Activated CD8-positive, alpha-beta memory T cell treated with anti-CD3 and anti-CD28 coated beads, Interleukin-2, amount 50 U/mL, for 1 hour (primary cell): ENCODE results near the gene OMP.

Experiments used
- DNase-seq: peaks from one replicate; pipeline ENCODE4 v3.0.0-alpha.2; 2020; ENCODE audit errors: extremely low read depth

The OMP gene

DNA sequence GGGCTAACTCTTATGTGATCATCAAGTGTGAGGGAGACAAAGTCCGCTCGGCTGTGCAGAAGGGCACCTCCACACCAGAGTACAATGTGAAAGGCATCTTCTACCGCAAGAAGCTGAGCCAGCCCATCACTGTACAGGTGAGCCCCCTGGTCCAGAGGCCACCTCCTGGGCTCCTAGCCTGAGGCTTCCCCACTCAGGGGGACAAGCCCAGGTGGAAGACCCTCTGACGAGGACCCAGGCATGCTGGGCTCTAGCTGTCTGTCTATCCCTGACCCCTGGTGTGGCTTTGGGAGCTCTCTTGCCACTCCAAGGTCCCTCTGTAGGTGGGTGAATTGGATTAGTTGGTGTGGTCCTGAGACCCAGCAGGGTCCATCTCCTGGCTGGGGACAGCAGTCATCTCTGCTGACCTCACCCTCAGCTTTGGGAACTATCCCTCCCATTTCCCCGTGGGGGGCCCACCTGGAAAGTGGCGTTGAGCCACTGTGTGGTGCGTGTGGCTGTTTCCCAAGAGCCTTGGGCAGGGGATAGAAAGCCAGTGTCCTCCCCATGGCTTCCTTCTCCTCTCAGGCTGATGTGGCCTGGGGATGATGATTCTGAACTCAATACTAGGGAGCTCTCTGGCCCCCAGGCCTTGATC, 20.1 kb downstream of the OMP start:
- DNase-seq, result no peak

DNA sequence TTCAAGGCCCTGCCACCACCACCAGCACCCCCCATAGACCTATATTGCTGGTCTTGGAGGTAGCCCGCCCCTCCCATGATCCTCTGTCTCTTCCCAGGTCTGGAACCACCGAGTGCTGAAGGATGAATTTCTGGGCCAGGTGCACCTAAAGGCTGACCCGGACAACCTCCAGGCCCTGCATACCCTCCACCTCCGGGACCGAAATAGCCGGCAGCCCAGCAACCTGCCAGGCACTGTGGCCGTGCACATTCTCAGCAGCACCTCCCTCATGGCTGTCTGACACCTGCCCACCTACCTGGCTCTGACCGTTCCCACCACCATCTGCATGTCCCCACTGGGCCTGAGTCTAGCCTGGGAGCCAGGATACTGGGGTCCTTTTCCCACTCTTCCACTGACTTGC, 21.0 kb downstream of the OMP start:
- DNase-seq, result no peak

DNA sequence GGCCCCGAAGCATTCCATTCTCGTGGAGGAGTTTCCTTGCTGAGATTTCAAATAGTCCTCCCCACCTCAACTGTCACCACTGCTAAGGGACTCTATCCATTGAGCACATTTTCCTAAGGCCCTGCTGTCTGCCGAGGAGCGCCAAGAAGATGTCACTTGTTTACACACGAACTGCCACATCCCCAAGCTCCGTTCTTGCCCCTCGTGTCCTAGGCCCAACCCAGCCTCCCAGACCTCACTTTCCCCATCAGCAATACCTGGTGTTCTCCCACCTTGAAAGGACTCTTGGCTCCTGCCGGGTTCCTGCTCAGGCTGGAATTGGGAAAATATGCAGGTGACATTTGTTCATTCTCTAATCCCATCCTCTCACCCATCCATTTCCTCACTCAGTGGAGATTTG, 21.4 kb downstream of the OMP start:
- no peak for DNase-seq

- no peak for DNase-seq
These were observed 21.8 kb downstream of the OMP start for GRCh38 chr11:77124488-77124887.

- no peak for DNase-seq
These were observed 22.6 kb downstream of the OMP start for GRCh38 chr11:77125191-77125590.

- DNase-seq, result no peak
These were observed 23.1 kb downstream of the OMP start for GRCh38 chr11:77125695-77126094.

- DNase-seq, result no peak
These were observed 23.6 kb downstream of the OMP start for GRCh38 chr11:77126156-77126775.

DNA sequence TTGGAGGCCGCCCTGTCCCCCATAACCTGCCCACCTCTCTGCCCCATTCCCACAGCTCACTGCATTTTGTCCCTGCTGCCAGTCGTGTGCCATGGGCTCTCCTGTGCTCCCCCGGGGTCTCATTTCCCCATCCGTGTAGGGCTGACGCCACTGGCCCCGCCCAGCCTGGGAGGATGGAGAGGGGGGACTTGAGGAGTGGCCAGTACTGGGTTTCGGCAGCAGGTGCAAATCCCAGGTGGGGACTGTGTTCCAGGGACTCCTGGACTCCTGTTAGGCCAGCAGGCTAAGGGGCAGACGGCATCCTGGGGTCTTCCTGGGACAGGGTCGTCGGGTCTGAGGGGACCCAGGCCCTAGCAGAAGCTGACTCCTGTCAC, 24.2 kb downstream of the OMP start:
- no peak for DNase-seq

GRCh38 chr11:77127235-77127911, 24.7 kb downstream of the OMP start:
- DNase-seq, result no peak

- DNase-seq, result no peak
These were observed 25.5 kb downstream of the OMP start, which contains the start of gene MYO7A for GRCh38 chr11:77127920-77128691. Gene MYO7A (plus strand): TSS chr11:77128246. CDS start chr11:77130635, 2,389 bp downstream.

- DNase-seq, result no peak
These were observed 26.6 kb downstream of the OMP start for GRCh38 chr11:77129069-77129841.

DNA sequence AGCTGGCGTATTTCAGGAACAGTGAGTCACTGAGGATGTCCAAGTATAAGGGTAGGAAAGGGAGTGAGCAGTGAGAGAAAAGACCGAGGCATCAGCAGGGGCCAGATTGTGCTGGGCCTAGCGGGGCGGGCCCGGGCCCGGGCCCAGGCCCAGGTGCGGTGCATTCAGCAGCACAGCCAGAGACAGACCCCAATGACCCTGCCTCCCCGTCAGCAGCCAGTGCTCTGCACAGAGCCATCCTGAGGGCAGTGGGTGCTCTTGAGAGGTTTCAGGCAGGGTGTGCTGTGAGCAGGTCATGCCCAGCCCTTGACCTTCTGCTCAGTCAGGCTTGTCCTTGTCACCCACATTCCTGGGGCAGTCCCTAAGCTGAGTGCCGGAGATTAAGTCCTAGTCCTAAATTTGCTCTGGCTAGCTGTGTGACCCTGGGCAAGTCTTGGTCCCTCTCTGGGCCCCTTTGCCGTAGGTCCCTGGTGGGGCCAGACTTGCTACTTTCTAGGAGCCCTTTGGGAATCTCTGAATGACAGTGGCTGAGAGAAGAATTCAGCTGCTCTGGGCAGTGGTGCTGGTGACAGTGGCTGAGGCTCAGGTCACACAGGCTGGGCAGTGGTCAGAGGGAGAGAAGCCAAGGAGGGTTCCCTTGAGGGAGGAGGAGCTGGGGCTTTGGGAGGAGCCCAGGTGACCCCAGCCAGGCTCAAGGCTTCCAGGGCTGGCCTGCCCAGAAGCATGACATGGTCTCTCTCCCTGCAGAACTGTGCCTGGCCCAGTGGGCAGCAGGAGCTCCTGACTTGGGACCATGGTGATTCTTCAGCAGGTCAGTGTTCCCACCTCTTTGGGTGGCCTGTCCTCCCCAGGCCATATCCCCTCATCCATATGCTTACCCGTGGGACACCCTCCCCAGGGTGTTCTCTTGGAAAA, 27.5 kb downstream of the OMP start:
- DNase-seq, result no peak

DNA sequence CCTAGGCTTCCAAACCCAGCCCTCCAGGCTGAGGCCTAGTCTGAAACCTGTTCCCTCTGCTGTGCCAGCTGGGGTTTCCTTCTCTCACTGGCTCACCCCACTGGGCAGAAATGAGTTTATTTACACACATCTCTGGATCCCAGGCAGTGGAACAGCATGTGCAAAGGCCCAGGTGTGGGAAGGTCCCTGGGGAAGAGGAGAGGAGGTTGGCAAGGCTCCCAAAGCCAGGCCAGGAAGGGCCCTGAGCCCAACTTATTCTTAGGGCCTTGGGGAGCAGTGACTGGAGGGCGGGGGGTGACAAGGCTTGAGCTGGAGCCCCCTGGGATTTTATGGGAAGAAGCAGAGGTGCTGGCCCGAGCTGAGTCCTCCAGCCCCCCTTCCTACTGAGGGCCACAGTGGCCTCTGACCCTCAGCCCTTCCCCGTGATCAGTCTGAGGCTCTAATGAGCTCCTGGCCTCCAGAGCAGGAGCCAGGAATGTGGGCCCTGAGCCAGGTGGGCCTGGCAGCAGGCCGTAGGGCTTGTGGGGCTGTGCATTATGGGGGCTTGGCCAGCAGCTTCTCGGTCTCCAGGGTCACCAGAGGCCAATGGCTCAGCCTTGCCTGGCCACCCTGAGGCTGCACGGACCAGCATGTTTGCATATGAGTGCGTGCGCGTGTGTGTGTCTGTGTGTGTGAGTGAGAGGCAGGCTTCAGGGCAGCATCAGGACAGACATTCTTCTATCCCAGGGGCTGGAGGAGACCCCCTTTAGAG, 28.3 kb downstream of the OMP start:
- DNase-seq, result no peak

DNA sequence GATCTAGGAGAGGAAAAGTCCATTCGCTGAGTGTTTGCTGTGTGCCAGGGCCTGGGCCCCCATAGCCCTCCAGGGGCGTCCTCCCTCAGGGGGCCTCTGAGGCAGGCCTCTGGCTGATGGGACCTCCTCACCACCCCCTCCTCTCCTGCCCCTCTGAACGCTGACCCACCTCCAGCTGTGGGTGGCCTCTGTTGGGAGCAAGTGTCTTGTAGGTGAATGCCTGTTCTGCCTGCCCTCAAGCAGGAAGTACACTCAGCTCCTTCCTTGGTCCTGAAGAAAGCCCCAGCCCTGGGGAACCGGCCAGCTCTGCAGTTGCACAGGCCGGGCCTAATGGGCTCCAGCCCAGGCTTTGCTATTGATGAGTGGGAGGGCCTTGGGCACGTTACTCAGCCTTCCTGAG, 28.9 kb downstream of the OMP start:
- no peak for DNase-seq

GRCh38 chr11:77135069-77135468, 32.4 kb downstream of the OMP start:
- no peak for DNase-seq

DNA sequence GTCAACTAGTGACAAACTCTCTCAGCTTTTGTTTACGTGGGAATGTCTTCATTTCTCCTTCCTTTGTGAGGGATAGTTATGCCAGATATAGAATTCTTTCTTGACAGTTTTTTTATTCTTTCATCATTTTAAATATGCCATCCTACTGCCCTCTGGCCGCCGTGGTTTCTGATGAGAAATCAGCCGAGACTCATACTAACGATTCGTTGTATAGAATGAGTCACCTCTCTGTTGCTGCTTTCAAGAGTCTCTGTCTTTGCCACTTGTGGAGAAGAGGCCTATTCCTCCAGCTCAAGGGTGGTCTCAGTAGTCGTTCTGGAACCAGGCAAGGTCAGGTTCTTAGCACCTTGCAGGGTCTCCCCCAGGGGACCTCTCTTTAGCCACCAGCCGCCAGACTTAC, 33.4 kb downstream of the OMP start:
- no peak for DNase-seq

GRCh38 chr11:77136784-77137420, 34.3 kb downstream of the OMP start:
- no peak for DNase-seq

DNA sequence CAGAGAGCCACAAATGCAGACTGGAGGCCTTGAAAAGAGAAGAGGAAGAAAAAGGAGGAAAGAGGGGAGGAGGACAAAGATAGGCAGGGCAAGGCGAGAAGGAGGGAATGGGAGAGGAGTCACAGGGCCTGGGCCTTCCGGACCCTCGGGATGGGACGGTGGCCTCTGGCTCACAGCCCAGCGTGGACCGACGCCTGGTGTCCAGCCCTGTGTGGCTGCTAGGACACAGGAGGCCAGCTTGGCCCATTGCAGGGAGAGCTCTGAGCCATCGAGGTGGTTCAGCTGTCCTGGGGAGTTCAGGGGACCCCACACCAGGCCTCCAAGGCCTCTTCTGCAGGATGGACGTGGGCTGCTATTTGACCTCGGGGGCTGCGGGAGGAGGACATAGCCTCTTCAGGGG, 34.8 kb downstream of the OMP start:
- DNase-seq, result no peak

DNA sequence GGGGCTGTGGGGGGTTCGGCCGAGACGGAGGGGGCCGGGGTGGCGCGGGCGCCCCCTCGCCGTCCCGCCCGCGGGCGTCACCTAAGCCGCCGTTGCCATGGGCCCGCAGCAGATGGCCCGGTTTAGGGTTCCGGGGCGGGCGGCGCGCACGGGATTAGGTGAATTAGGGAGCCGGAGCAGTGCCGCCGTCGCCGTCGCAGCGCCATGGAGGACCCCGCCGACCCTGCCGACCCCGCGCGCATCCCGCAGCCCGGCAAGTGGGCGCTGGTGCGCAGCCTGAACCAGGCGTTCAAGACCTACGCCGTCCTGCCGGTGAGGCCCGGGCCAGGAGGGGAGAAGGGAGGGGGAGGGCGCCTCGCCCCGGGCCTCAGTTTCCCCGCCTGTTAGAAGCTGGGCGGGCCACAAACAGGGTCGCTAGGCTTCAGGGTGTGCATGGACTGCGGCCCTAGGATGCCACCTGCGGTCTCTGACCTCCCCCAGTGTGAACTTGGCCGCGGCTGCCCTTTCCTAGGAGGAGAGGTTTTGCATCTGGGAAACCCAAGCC, 35.5 kb downstream of the OMP start:
- no peak for DNase-seq
